D721Med (cell line): ENCODE results near the gene TTBK1.

ENCODE experiments used
- DNase-seq: peaks from one replicate; pipeline ENCODE4 v3.0.0; 2011; ENCODE audit warnings: low spot score; ENCODE audit not compliant: insufficient read length
- FAIRE-seq: peaks from 2 replicates; lab custom pipeline; 2011; peaks lifted over from hg19 to GRCh38; lab: Jason Lieb, UNC
- TF ChIP-seq, protein P1 (sequence below): IDR thresholded peaks from 2 replicates; pipeline ENCODE4 v1.5.1; 2012; ENCODE audit warnings: mild to moderate bottlenecking, control low read depth; ENCODE audit not compliant: insufficient read depth; ENCODE audit errors: missing control alignments

The TTBK1 gene

DNA sequence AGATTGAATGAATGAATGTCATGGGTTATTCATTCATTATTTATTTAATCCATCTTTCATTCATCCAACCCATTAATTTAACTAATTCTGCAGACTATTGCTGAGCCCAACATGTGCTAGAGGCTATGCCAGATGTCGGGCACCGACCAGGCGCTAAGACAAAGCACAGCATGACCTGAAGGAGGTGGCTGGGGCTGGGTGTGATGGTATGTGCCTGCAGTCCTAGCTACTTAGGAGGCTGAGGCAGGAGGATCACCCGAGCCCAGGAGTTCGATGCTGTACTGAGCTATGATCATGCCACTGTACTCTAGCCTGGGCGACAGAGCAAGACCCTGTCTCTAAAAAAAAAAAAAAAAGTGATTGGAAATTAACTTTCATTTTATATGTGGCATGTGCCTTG lies 49.1 kb downstream of the TTBK1 start:
- no peak for FAIRE-seq
- TF ChIP-seq, protein P1, sequence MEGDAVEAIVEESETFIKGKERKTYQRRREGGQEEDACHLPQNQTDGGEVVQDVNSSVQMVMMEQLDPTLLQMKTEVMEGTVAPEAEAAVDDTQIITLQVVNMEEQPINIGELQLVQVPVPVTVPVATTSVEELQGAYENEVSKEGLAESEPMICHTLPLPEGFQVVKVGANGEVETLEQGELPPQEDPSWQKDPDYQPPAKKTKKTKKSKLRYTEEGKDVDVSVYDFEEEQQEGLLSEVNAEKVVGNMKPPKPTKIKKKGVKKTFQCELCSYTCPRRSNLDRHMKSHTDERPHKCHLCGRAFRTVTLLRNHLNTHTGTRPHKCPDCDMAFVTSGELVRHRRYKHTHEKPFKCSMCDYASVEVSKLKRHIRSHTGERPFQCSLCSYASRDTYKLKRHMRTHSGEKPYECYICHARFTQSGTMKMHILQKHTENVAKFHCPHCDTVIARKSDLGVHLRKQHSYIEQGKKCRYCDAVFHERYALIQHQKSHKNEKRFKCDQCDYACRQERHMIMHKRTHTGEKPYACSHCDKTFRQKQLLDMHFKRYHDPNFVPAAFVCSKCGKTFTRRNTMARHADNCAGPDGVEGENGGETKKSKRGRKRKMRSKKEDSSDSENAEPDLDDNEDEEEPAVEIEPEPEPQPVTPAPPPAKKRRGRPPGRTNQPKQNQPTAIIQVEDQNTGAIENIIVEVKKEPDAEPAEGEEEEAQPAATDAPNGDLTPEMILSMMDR, result no peak
- DNase-seq, result no peak

DNA sequence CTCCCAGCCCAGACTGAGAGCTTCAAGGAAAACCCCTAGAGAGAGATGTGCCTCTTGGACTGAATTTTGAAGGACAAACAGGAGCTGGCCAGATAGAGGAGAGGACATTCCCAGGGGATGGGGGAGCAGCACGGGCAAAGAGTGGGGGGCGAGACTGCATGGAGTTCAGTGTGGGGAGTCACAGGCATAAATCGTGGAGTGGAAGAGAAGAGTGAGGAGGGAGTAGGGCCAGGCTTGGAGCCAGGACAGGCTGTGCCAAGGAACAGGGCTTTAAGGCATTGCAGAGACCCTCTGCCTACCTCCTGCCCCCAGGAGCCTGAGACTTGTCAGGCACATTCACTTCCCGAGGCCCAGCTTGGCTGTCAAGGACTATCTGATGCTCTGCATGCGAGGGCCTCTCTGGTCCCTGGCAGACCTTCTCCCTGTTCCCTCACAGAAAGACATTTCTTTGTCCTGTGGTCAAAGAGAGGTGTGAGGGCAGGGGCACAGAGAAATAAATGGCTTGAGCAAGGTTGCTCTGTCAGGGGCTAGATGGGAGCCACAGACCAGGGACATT lies 49.6 kb downstream of the TTBK1 start:
- FAIRE-seq (no peak), DNase-seq (no peak)
- TF ChIP-seq, protein P1, result no peak

DNA sequence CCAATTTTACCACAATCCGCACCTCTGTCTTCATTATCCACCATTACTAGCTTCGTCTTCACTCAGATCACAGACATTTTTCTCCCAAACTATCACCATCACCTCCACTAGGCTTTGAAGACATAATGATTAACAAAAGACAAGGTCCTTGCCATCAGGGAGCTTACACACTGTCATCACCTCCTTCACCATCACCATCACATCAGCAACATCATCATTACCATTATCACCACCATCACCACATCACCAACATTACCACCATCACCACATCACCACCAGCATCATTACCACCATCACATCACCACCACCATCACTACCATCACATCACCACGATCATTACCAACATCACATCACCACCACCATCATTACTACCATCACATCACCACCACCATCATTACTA lies 50.4 kb downstream of the TTBK1 start:
- TF ChIP-seq, protein P1, result no peak
- FAIRE-seq (no peak), DNase-seq (no peak)

DNA sequence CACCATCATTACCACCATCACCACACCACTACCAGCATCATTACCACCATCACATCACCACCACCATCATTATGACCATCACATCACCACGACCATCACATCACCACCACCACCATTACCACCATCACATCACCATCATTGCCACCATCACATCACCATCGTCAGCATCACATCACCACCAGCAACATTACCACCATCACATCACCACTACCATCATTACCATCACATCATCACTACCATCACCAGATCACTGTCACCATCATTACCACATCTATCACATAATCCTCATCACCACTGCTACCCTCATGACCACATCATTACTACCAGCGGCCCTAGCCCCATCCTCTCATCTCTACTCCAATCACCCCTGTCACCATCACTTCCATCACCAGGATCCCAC lies 51.3 kb downstream of the TTBK1 start:
- DNase-seq, result no peak
- TF ChIP-seq, protein P1, result no peak
- no peak for FAIRE-seq

DNA sequence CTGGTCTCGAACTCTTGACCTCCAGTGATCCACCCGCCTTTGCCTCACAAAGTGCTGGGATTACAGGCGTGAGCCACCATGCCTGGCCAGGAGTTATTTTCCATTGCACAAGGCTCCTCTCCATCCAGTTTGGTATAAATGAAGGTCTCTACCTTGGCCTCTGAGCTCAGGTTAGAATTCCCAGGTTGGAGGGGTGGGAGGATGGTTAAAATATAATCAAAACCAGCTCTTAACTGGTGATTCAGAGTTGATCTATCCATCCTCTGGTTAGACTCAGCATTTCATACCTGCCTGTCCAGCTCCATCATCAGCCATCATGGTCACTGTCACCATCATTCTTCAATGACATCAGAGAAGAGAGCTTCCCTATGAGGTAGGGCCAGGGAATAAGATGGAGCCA lies 52.2 kb downstream of the TTBK1 start:
- FAIRE-seq (no peak), DNase-seq (no peak)
- TF ChIP-seq, protein P1, result no peak

DNA sequence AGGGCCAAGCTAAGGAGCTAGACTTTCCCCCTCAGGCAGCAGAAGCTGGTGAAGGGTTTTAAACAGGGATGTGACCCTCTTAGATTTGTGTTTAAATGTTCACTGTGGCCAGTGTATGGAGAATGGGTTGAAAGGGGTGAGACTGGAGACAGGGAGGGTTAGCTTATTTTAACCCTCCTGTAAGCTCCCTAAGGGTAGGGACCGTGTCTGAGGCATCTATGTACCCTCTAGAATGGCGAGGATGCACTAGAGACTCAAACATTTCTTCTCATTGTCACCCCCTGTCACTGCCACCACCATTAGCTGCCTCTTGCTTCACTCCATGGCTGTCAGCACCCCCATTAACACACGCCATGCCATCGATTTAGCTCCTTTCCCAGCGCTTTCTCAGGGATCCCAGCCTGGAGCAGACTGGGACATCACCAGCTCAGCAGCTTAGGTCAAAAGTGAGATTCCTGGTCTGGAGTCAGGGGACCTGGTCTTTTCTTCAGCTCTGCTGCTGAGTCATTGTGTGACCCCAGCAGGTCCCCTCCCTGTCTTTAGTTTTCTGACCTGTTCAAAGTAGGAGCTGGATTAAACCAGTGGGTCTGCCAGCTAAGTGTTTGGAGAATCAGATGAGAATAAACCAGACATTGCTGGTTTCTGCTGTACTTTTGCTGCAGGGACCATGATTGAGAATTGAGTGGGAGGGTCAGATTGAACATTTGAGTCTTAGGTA lies 53.7 kb downstream of the TTBK1 start:
- DNase-seq (peak; percentile 8), FAIRE-seq (no peak)
- TF ChIP-seq, protein P1, result no peak
